ENCODE results near the gene USB1. TPM values are rescaled to one million over a fixed set of nuclear protein-coding genes. Genes with fewer than 3 reads are reported as not detected.
"Not testable (repeated sequence)": the region's sequence is repeated elsewhere in the genome, so short reads cannot be mapped to it uniquely, and the experiment has no call there.

USB1 gene
- polyA plus RNA-seq, 4 donors, result 20.8 to 23.3 (median 22.1) TPM

DNA sequence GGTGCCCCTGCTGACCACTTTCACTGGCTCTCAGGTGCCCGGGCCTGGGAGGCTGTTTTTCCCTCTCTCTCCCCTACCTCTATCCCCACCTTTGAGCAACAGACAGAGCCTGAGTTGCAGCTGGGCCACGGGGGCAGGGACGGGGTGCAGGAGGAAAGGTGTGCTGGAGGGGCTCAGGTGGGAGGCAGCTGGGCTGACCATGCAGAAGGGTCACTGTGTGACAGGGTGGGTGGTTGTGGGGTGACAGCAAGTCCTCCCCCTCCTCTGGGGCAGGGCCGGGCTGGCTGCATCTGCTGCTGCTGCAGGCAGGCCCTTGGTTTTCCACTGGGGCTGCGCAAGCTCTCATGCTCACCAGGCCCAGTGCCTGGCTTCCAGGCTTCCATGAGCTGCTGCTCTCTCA, 7.3 kb upstream of the USB1 start:
- no peak for DNase-seq (ENCODE audit: low read depth in 4 of 4, low spot score in 3 of 4)

DNA sequence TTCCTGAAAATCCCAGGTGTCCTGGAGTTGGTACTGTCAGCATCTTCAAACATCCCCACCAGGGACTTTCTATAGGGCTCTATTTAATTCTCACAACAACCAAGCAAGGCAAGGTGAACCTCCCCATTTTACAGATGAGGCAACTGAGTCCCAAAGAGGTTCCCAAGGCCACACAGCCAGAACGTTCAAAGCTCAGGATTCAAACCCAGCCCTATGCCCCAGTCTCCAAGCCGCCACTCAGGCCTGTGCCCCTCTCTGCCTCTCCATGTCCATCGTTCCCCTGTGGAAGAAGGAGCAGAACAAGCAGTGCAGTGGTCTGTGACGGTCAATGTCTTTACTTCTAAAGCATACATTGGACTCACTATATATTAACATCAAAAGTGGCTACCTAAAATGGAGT, 6.8 kb upstream of the USB1 start:
- no peak for DNase-seq (ENCODE audit: low read depth in 4 of 4, low spot score in 3 of 4)

DNA sequence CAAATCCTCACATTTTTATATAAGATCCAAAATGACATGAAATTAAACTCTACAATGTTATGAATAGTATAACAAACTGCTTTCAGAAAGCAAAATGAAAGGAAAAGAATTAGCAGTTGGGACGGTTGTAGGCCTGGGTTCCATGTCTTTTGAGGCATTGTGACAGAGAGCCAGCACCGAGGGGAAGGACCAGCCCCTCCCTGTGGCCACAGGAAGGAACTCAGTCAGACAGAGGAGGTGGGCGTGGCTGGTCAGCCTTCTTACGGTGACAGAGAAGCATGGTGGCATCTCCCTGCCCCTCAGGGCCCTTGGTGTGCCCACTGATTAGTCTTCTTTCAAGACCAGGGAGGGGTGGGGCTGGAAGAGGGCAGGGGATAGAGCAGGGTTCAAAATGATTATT, 6.4 kb upstream of the USB1 start:
- DNase-seq (ENCODE audit: low read depth in 4 of 4, low spot score in 3 of 4), result no peak

DNA sequence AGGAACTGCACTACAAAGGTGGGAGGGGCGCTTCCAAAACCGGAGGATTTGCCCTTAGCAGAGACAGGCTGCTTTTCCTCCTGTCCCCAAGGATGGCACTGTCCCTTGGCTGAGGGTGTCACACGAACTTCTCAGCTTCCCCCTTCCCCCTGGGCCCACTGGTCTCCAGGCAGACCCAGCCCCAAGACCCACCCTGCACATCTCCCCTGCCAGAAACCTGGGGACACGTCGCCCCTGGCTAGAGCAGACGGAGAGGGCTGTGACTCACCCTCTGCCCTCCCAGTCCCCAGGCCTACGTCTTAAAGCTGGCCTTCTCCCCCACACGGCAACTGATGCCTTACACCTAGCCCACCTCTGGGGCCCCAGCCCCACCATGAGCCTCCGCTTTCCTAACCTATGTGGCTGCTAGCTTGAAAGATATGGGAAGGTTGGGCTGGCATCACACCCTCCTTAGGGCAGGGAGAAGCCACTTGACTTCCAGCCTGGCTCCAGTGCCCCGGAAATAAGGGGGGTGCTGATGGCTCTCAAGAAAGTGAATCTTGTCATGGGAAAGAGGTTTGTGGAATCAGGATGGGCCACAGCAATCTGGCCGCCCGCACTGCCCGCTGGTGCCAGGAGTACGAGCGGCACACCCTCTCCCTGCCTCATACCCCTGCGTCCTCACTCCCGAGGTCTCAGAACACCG, 5.3 kb upstream of the USB1 start:
- no peak for DNase-seq (ENCODE audit: low read depth in 4 of 4, low spot score in 3 of 4)

DNA sequence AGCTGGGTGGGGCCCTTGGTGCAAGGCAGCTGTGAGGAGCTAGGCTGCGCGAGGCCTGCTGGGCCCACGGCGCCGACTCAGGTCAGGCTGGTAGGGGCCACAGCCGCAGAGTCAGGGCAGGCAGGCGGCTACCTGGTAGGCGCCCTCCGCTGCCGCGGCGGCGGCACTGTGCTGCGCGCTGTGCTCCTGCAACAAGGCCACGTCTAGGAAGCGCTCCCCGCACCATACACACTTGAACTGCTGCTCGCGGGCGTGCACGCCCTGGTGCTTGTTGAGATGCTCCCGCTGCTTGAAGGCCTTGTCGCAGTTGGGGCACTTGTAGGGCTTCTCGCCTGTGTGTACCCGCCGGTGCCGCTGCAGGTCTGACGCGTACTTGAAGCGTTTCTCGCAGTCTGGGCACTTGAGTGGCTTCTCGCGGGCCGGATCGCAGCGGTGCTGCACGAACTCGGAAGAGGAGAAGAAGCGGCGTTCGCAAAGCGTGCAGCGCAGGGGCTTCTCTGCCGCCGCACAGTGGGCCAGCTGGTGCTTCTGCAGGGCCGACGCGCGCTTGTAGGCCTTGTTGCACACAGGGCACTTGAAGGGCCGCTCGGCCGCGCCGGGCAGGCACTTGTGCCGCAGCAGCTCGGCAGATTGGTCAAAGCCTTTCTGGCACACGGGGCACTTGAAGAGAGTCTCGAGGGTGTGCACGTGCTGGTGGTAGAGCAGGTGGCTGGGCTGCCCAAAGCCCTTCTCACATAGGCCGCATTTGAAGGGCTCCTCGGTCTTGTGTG, 4.6 kb upstream of the USB1 start:
- no peak for DNase-seq (ENCODE audit: low read depth in 4 of 4, low spot score in 3 of 4)

DNA sequence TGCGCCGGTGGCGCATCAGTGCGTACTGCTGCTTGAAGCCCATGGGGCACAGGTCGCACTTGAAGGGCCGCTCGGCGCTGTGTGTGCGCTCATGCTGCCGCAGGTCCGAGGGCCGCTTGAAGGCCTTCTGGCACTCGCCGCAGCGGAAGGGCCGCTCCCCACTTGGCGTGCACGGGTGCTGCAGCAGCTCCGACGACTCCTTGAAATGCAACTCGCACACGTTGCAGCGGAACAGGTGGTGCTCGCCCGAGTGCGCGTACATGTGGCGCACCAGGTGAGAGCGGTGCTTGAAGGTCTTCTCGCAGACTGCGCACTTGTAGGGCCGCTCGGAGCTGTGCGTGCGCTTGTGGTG, 4.1 kb upstream of the USB1 start:
- no peak for DNase-seq (ENCODE audit: low read depth in 4 of 4, low spot score in 3 of 4)

DNA sequence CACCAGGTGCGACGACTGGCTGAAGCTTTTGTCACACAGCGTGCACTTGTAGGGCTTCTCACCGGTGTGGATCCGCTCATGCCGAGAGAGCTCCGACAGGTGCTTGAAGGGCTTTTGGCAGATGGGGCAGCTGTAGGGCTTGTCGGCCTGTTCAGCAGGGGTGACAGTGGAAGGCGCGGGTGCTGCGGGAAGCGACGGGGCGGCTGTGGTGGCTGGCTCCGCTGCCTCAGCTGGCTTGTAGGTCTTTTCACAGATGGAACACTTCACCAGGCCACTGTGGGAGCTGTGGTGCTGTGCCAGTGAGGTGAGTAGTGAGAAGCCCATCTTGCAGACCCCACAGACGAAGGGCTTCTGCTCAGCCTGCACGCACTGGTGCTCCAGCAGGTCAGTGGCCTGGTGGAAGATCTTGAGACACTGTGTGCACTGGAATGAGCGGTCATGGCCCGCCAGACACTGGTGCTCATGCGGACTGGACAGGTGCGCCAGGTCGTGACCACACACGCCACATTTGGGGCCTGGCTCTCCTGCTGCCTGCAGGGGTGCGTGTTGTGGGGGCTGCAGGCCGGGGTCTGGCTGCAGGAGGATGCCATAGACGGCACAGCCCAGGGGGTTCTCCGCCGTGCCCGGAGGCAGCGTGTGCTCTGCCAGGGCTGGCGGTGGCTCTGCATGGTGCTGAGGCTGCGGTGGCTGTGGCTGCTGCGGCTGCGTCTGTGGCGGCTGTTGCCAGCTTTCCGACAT, 3.5 kb upstream of the USB1 start:
- no peak for DNase-seq (ENCODE audit: low read depth in 4 of 4, low spot score in 3 of 4)

DNA sequence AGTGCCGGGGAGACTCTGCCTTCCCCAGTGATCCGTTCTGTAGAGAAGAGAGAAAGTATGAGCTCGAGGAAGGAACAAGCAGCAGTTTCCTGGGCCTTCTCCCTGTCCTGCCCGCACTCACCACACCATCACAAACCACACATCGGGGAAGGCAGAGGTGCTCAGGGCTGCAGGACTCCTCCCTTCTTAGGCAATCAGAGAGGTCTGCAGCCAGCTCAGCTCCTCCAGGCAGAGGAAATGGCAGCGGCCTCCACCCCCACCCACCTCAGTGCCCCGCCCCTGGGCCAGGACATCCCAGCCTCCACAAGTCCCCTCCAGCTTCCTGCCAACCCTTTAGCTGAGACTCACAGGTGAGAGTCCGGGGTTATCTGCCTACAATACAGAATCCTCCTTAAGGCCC, 2.7 kb upstream of the USB1 start:
- DNase-seq (ENCODE audit: low read depth in 4 of 4, low spot score in 3 of 4), result no peak

DNA sequence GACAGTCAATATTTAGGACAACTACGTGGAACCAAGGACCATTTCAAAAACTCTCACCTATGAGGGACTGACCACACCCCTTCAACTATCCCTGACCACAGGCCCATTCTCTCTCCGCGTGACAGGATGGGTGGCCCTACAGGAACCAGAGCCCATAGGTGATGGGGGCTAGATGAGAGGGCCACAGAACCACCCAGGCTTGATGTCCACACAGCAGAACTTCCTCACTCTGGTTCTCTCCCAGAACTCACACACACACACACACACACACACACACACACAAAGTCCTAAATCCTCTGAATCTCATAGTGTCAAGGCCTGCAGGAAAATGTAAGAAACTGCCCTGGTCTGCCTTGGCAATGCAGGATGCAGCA, 2.2 kb upstream of the USB1 start:
- no peak for DNase-seq (ENCODE audit: low read depth in 4 of 4, low spot score in 3 of 4)

DNA sequence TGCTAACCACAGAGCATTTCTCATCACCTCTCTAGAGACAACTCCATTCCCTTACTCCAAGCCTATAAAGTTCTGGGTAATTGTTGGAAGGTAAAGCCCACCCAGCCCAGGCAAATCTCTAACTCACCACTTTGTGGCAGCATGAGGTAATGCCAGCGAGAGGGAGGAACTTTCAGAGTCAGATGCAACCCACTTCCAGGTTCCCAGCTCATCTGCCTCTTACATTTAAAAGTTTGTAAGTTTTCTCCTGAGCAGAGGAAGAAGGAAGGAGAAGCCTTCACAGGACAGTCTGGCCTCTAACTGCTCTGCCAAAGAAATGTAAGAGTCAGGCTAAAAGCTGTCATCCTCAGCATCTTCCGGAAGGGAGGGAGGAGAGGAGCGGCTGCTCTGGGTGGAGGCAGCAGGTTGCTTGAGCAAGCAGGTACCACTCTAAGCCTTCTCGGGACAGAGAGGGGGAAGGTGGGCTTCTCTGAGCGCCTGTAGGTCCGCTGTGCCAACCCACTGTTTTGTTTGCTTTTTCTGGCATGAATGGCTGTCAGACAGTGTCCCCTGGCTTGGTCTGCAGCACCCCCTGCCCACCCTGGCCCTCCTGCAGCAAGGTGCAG, 1.7 kb upstream of the USB1 start:
- DNase-seq (ENCODE audit: low read depth in 4 of 4, low spot score in 3 of 4), result no peak

DNA sequence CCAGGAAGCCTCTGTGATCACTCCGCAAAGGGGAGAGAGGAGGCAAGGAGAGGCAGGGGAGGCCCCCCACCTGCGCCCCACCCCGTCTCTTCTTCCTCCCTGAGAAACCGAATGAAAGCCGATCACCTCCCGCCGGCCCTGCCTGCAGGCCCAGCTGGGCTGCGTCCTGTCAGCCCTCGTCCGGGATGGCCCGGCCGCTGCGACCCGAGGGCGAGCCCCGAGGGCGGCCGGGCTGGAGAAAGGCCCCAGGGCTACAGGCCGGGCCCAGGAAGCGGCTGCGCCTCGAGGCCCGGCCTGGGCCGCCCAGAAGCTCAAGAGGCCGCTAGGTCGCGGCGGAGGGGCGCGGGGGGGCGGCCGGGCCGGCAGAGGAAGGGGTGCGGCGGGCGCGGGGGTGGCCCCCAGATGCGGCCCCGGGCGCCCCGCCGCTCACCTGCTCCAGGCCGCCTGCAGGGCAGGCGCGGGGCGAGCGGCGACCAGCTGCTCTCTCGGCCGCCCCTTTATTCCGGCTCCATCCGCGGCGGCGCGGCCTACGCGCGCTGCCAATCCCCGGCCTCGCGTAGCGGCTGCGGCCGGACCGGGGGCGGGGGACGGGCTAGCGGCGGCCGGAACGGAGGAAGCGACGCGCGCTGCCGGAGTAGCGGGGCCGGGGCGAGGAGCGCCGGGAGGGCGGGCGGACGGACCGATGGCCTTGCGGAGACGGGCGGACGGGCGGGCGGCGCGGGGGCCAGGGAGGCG, 1.1 kb upstream of the USB1 start, which contains the start of gene ZNF319:
ZNF319 (minus strand) TSS at position 702 of the 735 bp plus-strand sequence. CDS start 2,407 bp downstream, outside the sequence.
- DNase-seq (ENCODE audit: low read depth in 4 of 4, low spot score in 3 of 4), result no peak

DNA sequence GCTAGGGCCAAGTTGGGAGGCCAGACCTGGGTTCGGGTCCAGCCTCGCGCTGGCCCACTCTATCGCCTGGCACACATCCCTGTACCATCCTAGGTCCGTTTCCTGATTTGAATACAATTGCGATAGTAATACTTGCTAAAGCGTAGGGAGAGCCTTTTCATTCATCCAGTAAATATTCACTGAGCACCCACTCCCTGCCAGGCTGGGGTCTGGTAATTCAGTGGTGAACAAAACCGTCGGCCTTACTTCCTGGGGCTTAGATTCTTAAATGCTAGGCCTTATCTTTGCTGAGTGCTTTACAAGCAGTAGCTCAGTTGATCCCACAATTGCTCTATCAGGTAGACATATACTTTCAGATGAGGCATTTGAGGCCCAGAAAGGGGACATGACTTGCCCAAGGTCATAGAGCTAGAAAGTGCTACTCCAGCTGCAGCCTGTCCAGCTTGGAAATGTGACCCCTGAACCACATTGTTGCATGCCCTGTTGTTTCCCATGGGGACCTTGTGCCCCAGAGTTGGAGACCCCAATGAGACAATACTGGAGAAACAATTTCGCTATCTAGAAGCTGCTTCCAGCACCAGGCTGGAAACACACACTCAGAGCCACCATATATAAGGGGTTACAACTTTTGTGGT, 691 bp downstream of the USB1 start:
- no peak for DNase-seq (ENCODE audit: low read depth in 4 of 4, low spot score in 3 of 4)

DNA sequence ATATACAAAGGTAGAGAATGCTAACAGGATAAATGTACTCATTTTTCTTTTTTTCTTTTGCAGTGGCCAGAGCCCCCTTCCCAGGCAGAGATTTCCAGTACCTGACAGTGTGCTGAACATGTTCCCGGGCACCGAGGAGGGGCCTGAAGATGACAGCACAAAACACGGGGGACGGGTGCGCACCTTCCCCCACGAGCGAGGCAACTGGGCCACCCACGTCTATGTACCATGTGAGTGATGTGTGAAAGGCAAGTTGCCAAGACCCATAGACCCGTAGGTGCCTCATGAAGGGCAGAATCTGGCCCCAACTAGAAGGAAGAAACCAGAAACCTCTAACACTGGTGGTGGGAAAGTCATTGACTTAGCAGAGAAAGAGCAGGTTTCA, 1.2 kb downstream of the USB1 start:
- no peak for DNase-seq (ENCODE audit: low read depth in 4 of 4, low spot score in 3 of 4)

DNA sequence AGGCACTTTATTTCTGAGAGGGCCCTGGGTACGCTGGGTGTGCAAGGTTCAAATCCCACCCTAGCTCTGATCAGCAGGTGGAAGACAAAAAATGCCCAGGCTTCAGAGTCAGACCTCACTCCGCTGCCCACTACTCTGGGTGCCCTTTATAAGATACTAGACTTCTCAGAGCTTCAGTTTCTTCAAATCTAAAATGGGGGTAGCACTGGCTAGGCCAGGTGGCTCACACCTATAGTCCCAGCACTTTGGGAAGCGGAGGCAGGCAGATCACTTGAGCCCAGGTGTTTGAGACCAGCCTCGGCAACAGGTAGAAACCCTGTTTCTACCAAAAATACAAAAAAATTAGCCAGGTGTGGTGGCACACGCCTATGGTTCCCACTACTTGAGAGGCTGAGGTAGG, 1.7 kb downstream of the USB1 start:
- DNase-seq (ENCODE audit: low read depth in 4 of 4, low spot score in 3 of 4), result no peak

DNA sequence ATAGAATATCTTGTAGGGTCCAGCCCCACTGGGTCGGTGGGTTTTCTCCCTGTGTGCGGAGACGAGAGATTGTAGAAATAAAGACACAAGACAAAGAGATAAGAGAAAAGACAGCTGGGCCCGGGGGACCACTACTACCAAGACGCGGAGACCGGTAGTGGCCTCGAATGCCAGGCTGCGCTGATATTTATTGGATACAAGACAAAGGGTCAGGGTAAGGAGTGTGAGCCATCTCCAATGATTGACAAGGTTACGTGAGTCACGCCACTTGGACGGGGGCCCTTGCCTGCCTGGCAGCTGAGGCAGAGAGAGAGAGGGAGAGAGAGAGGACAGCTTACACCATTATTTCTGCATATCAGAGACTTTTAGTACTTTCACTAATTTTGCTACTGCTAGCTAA, 3.5 kb downstream of the USB1 start:
- DNase-seq (ENCODE audit: low read depth in 4 of 4, low spot score in 3 of 4), result not testable (repeated sequence)

DNA sequence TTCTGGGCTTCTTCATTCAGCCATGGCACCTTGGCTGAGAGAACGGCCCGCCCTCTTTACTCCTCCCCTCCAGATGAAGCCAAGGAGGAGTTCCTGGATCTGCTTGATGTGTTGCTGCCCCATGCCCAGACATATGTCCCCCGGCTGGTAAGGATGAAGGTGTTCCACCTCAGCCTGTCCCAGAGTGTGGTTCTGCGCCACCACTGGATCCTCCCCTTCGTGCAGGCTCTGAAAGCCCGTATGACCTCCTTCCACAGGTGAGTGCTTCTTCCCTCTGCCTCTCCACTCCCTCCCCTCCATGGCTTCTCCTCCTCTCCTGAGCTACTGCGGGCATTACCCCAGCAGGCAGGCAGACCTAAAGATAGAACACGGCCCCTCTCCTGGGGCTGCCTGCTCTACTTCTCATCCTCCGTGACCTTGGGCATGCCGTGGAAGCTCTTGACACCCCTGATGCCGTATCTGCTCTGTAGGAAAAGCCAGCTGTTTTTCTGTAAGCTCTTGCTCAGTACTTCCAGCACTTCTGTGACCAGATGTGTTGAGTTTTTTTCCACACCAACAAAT, 8.7 kb downstream of the USB1 start:
- no peak for DNase-seq (ENCODE audit: low read depth in 4 of 4, low spot score in 3 of 4)

DNA sequence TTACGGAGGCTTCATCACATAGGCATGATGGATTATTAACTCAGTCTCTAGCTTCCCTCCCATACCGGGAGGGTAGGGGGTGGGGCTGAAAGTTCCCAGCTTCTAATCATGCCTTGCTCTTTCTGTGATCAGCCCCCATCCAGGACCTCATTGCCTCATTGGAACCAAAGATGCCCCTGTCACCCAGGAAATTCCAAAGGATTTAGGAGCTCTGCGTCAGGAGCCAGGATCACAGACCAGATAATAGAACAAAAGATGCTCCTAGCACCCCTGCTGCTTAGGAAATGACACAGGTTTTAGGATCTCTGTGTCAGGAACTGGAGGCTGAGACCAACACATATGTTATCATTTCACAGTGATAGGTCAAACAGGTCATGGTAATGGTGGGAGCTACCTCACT, 9.7 kb downstream of the USB1 start:
- no peak for DNase-seq (ENCODE audit: low read depth in 4 of 4, low spot score in 3 of 4)

DNA sequence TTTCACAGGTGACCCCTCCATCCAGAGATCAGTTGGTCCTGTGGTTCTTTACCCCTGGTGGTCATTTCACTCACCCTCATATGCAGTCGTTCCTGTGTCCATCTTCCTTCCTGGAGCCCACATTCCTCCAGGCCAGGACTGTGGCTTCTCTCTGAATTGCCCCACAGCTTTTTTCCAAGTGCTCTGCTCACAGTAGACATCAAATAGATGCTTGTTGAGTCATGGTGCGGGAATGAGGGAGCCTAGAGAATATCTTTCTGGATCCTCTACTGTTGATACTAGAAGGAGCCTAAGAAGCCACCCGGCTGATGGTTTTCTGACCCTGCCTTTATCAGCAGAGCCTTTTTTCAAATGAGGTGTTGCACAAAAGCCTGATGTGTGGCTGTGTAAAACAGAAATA, 10.4 kb downstream of the USB1 start:
- DNase-seq (ENCODE audit: low read depth in 4 of 4, low spot score in 3 of 4), result no peak

DNA sequence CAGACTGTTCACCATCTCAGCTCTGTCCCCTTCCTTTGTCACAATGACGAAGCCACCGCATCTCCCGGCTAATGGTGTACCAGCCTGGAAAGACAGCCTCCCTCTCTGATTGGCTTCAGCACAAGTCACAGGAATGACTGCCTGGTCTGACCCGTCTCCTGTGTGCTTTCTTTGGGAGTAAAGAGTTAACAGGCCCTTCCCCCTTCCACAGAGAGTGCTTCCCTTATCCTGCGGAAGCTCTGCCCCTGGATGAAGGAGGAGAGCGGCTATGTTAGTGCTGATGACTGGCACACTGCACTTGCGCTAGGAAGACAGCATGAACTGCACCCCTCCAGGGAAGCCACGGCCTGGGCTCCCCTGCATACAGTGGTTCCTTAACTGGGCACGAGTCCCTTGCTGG, 11.3 kb downstream of the USB1 start:
- DNase-seq (ENCODE audit: low read depth in 4 of 4, low spot score in 3 of 4), result no peak
